ENCODE measurements around the gene CCNI2. TPM values are rescaled to one million over a fixed set of nuclear protein-coding genes. Genes with fewer than 3 reads are reported as not detected.

Gene CCNI2
- total RNA-seq, 1 experiment from 2014 or later, result 1.4 TPM

DNA sequence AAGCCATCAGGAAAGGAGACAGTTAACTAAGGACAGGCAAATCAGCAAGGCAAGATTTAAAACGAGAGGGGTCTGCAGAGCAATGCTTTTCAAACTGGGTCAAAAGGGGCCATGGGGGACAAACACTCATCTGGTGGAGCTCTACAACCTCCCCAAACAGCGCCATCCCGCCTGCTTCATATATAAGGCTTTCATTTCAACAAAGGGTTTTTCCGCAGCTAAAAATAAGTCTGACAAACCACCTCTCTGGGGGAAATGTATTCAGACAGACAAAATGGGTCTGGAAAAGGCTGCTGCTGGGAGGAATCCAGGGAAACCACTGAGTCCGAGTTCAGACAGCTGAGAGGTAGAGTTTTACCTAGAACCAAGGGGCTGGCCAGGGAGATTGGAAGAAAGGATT, 38.1 kb downstream of the CCNI2 start:
- H4K20me1 ChIP-seq (ENCODE audit: insufficient read depth), result no peaks in the 10 kb centered on the region
- TF ChIP-seq POLR2AphosphoS5 (IDR thresholded peaks at IDR 0.05; ENCODE audit: low read depth, low read length), result no peak
- no peak for TF ChIP-seq SRF (IDR thresholded peaks at IDR 0.05; ENCODE audit: low read depth)
- TF ChIP-seq ZFX (IDR thresholded peaks at IDR 0.05), result no peak
- TF ChIP-seq, protein P1, sequence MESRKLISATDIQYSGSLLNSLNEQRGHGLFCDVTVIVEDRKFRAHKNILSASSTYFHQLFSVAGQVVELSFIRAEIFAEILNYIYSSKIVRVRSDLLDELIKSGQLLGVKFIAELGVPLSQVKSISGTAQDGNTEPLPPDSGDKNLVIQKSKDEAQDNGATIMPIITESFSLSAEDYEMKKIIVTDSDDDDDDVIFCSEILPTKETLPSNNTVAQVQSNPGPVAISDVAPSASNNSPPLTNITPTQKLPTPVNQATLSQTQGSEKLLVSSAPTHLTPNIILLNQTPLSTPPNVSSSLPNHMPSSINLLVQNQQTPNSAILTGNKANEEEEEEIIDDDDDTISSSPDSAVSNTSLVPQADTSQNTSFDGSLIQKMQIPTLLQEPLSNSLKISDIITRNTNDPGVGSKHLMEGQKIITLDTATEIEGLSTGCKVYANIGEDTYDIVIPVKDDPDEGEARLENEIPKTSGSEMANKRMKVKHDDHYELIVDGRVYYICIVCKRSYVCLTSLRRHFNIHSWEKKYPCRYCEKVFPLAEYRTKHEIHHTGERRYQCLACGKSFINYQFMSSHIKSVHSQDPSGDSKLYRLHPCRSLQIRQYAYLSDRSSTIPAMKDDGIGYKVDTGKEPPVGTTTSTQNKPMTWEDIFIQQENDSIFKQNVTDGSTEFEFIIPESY (IDR thresholded peaks at IDR 0.05; ENCODE audit: extremely low read depth, insufficient replicate concordance, low read length), result no peak
- TF ChIP-seq TCF7L2 (IDR thresholded peaks at IDR 0.05; ENCODE audit: borderline replicate concordance, extremely low read depth, insufficient read depth, insufficient read length), result no peak
- no peak for TF ChIP-seq EZH2phosphoT487 (IDR thresholded peaks at IDR 0.05; ENCODE audit: borderline replicate concordance)
- TF ChIP-seq, protein P2, sequence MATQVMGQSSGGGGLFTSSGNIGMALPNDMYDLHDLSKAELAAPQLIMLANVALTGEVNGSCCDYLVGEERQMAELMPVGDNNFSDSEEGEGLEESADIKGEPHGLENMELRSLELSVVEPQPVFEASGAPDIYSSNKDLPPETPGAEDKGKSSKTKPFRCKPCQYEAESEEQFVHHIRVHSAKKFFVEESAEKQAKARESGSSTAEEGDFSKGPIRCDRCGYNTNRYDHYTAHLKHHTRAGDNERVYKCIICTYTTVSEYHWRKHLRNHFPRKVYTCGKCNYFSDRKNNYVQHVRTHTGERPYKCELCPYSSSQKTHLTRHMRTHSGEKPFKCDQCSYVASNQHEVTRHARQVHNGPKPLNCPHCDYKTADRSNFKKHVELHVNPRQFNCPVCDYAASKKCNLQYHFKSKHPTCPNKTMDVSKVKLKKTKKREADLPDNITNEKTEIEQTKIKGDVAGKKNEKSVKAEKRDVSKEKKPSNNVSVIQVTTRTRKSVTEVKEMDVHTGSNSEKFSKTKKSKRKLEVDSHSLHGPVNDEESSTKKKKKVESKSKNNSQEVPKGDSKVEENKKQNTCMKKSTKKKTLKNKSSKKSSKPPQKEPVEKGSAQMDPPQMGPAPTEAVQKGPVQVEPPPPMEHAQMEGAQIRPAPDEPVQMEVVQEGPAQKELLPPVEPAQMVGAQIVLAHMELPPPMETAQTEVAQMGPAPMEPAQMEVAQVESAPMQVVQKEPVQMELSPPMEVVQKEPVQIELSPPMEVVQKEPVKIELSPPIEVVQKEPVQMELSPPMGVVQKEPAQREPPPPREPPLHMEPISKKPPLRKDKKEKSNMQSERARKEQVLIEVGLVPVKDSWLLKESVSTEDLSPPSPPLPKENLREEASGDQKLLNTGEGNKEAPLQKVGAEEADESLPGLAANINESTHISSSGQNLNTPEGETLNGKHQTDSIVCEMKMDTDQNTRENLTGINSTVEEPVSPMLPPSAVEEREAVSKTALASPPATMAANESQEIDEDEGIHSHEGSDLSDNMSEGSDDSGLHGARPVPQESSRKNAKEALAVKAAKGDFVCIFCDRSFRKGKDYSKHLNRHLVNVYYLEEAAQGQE (IDR thresholded peaks at IDR 0.05; ENCODE audit: low read depth), result no peak
- TF ChIP-seq, protein P3, sequence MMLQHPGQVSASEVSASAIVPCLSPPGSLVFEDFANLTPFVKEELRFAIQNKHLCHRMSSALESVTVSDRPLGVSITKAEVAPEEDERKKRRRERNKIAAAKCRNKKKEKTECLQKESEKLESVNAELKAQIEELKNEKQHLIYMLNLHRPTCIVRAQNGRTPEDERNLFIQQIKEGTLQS (IDR thresholded peaks at IDR 0.05), result no peak
- no peak for TF ChIP-seq ELF1 (IDR thresholded peaks at IDR 0.05; ENCODE audit: borderline replicate concordance, low read depth)
- no peak overlapping the region for H2AFZ ChIP-seq (ENCODE audit: low read depth, low read length, poor library complexity, severe bottlenecking)
- peaks cover 0 to 8% of the 10 kb centered on the region in 2 experiments; a peak in 3 of 4 replicates for H3K4me1 ChIP-seq (ENCODE audit: control insufficient read depth in 1 of 2, insufficient read depth in 2 of 2, low read length in 2 of 2)
- no peaks in the 10 kb centered on the region for H3K27me3 ChIP-seq (ENCODE audit: insufficient read depth, low read length)
- H3K4me3 ChIP-seq (replicated peaks in 1 of 2; ENCODE audit: low read depth in 1 of 2, low read length in 2 of 2), result no peak overlapping the region
- no peaks in the 10 kb centered on the region for H3K9me3 ChIP-seq (ENCODE audit: control insufficient read depth in 1 of 2, insufficient read depth in 1 of 2, low read depth in 1 of 2, low read length in 2 of 2)
- RAD21 ChIA-PET (ENCODE audit: low non-redundant PET in 1 of 2, low total read pairs in 2 of 2, uncharacterized antibody in 2 of 2, unreplicated experiment in 2 of 2), result no interaction called here
- no peak for ATAC-seq
- H3K4me2 ChIP-seq (ENCODE audit: low read length), result no peak overlapping the region
- BruUV-seq (replicated peaks), result no TSS peak
- no peak overlapping the region for H3K9ac ChIP-seq (ENCODE audit: low read length)
- no peak for DNase-seq (ENCODE audit: low read depth, low spot score)
- H3K36me3 ChIP-seq (ENCODE audit: control insufficient read depth in 1 of 2, insufficient read depth in 2 of 2, low read length in 2 of 2), result no peaks in the 10 kb centered on the region
- POLR2A ChIA-PET, result no interaction called here
- no peaks in the 10 kb centered on the region for H3K9me2 ChIP-seq (ENCODE audit: insufficient read depth)
- H3K79me2 ChIP-seq (ENCODE audit: insufficient read depth, low read length), result no peaks in the 10 kb centered on the region
- intact Hi-C loops (cut with micrococcal nuclease), result no loop called here
- H3K27ac ChIP-seq (ENCODE audit: low read depth, low read length), result no peak overlapping the region
- CTCF ChIA-PET, result no interaction called here
